H1 (cell line): Measurements from ENCODE around the gene FAM161A. TPM values are rescaled to one million over a fixed set of nuclear protein-coding genes. Genes with fewer than 3 reads are reported as not detected.

Experiments used
- JUND ChIP-seq: IDR thresholded peaks from 2 replicates; pipeline ENCODE4 v1.6.1; 2011; ENCODE audit warnings: mild to moderate bottlenecking, improper control_type of control experiment, low read length
- KDM4A ChIP-seq: IDR thresholded peaks from one replicate; pipeline ENCODE4 v1.7.1; 2012; ENCODE audit warnings: low read depth, mild to moderate bottlenecking, moderate library complexity, low read length, inconsistent platforms; ENCODE audit not compliant: severe bottlenecking
- POU5F1 ChIP-seq: IDR thresholded peaks from 2 replicates; pipeline ENCODE4 v1.6.1; 2011; ENCODE audit warnings: low read depth, mild to moderate bottlenecking, low read length, moderate library complexity
- SP4 ChIP-seq: IDR thresholded peaks from 2 replicates; pipeline ENCODE4 v1.6.1; 2012; ENCODE audit warnings: low read length, inconsistent platforms
- polyA plus RNA-seq, 7 experiments: library from polyadenylated mRNA; depleted of rRNA in 3 of 7; stranded (reverse) in 5 of 7; unstranded in 2 of 7; fragments of >200 nt in 5 of 7; fragments of 200-250 nt in 2 of 7; gene quantifications; 1 replicate in 5 of 7; 2 replicates in 1 of 7; 4 replicates in 1 of 7; pipeline versions ENCODE4 v1.2.1 to v1.2.3, GENCODE V29; 2011 to 2013; ENCODE audit warnings: missing spikeins in 2 of 7, mixed read lengths in 2 of 7
- total RNA-seq: library from RNA; stranded (reverse); fragmentation: NEBNext Ultra II Directional; extraction: Animal tissue kit (Norgen Biotek cat#: 25700); gene quantifications from 2 replicates; pipeline ENCODE4 v1.2.1, GENCODE V29; 2021

FAM161A gene
- total and polyA plus RNA-seq, 2 of the 8 experiments (the other 6 are each of a cell fraction or from before 2014, with no cell fraction given) = 1.6 to 9.7 TPM

GRCh38 chr2:61900281-61900680 is 46.4 kb upstream of the FAM161A start (continued):
- TF ChIP-seq JUND (no peak), POU5F1 (no peak), KDM4A (no peak), SP4 (no peak)
